WTC11 (cell line): ENCODE data around the gene BLM. TPM values are rescaled to one million over a fixed set of nuclear protein-coding genes. Genes with fewer than 3 reads are reported as not detected.

Experiments used
- ATAC-seq: fragments of 200-7000 bp; cut with Tn5 transposase; 2 replicates; pipeline ENCODE4 v1.10.0; 2021; ENCODE audit warnings: mild to moderate bottlenecking, moderate library complexity
- CTCF ChIA-PET: fragments of 300-600 bp; sonication (Branson Sonifier 250); formaldehyde crosslinking; loops from one replicate; lab custom pipeline; 2021; ENCODE audit warnings: antibody characterized with exemption; lab: Charles Lee
- POLR2A ChIA-PET: fragments of 350-600 bp; sonication (Branson Sonifier 250); formaldehyde crosslinking; loops from one replicate; lab custom pipeline; 2021; ENCODE audit warnings: antibody characterized with exemption; lab: Charles Lee
- DNase-seq: peaks from one replicate; pipeline ENCODE4 v3.0.0; 2021; ENCODE audit warnings: low spot score
- H3K27ac Mint-ChIP-seq: 2 replicates; pipeline ENCODE4 v1.8.0; 2021; ENCODE audit warnings: mixed read lengths
- H3K27me3 Mint-ChIP-seq: 2 replicates; pipeline ENCODE4 v1.8.0; 2021; ENCODE audit warnings: low read depth, mild to moderate bottlenecking, moderate library complexity, mixed read lengths
- H3K36me3 Mint-ChIP-seq: 2 replicates; pipeline ENCODE4 v1.8.0; 2021; ENCODE audit warnings: mixed read lengths
- H3K4me1 Mint-ChIP-seq: 2 replicates; pipeline ENCODE4 v1.8.0; 2022; ENCODE audit warnings: mixed read lengths
- H3K4me3 Mint-ChIP-seq: 2 replicates; pipeline ENCODE4 v1.8.0; 2021; ENCODE audit warnings: mild to moderate bottlenecking, moderate library complexity, mixed read lengths
- H3K9me3 Mint-ChIP-seq: 2 replicates; pipeline ENCODE4 v1.8.0; 2021; ENCODE audit warnings: mixed read lengths
- CREB1 ChIP-seq: sonication (generic); formaldehyde crosslinking; IDR thresholded peaks from 2 replicates; pipeline ENCODE4 v1.8.0; 2023; ENCODE audit warnings: mild to moderate bottlenecking, missing genetic modification reagents
- E2F4 ChIP-seq: sonication (generic); formaldehyde crosslinking; IDR thresholded peaks from 2 replicates; pipeline ENCODE4 v1.8.1; 2022; ENCODE audit warnings: low read depth, mild to moderate bottlenecking, moderate library complexity, missing genetic modification reagents, borderline replicate concordance
- GRHL2 ChIP-seq: fragments of 250-450 bp; sonication (Bioruptor Pico); IDR thresholded peaks from 2 replicates; pipeline ENCODE4 v1.8.0; 2022; ENCODE audit warnings: mild to moderate bottlenecking, moderate library complexity; ENCODE audit not compliant: insufficient replicate concordance, severe bottlenecking
- GTF2I ChIP-seq: fragments of 250-450 bp; sonication (Bioruptor Pico); conservative IDR thresholded peaks from 2 replicates; pipeline ENCODE4 v1.4.0; 2021; ENCODE audit warnings: mild to moderate bottlenecking
- JUN ChIP-seq: sonication (generic); formaldehyde crosslinking; IDR thresholded peaks from 2 replicates; pipeline ENCODE4 v1.8.0; 2023; ENCODE audit warnings: mild to moderate bottlenecking, missing genetic modification reagents
- MXD4 ChIP-seq: fragments of 250-450 bp; sonication (Bioruptor Pico); IDR thresholded peaks from 2 replicates; pipeline ENCODE4 v1.8.0; 2021; ENCODE audit warnings: mild to moderate bottlenecking, moderate library complexity, borderline replicate concordance
- MYBL2 ChIP-seq: sonication (generic); formaldehyde crosslinking; IDR thresholded peaks from 2 replicates; pipeline ENCODE4 v1.8.1; 2023; ENCODE audit warnings: mild to moderate bottlenecking, moderate library complexity, missing genetic modification reagents
- NR3C1 ChIP-seq: sonication (generic); formaldehyde crosslinking; conservative IDR thresholded peaks from 2 replicates; pipeline ENCODE4 v1.8.1; 2023; ENCODE audit warnings: low read depth, mild to moderate bottlenecking, missing genetic modification reagents
- PREB ChIP-seq: sonication (generic); formaldehyde crosslinking; IDR thresholded peaks from 2 replicates; pipeline ENCODE4 v1.8.1; 2022; ENCODE audit warnings: mild to moderate bottlenecking, missing genetic modification reagents, moderate library complexity, borderline replicate concordance
- RELA ChIP-seq: sonication (generic); formaldehyde crosslinking; IDR thresholded peaks from 2 replicates; pipeline ENCODE4 v1.8.1; 2022; ENCODE audit warnings: missing genetic modification reagents, mild to moderate bottlenecking, borderline replicate concordance
- TEAD1 ChIP-seq: sonication (generic); formaldehyde crosslinking; IDR thresholded peaks from 2 replicates; pipeline ENCODE4 v1.8.0; 2022; ENCODE audit warnings: mild to moderate bottlenecking, missing genetic modification reagents
- TEAD4 ChIP-seq: sonication (generic); formaldehyde crosslinking; IDR thresholded peaks from 2 replicates; pipeline ENCODE4 v1.8.0; 2022; ENCODE audit warnings: mild to moderate bottlenecking, missing genetic modification reagents
- ZBTB21 ChIP-seq: sonication (generic); formaldehyde crosslinking; IDR thresholded peaks from 2 replicates; pipeline ENCODE4 v1.8.1; 2023; ENCODE audit warnings: mild to moderate bottlenecking, missing genetic modification reagents, borderline replicate concordance
- ZNF219 ChIP-seq: sonication (generic); formaldehyde crosslinking; IDR thresholded peaks from 2 replicates; pipeline ENCODE4 v1.8.0; 2023; ENCODE audit warnings: missing genetic modification reagents, mild to moderate bottlenecking, borderline replicate concordance
- ZNF232 ChIP-seq: sonication (generic); formaldehyde crosslinking; IDR thresholded peaks from 2 replicates; pipeline ENCODE4 v1.8.0; 2022; ENCODE audit warnings: mild to moderate bottlenecking, missing genetic modification reagents
- ZNF671 ChIP-seq: fragments of 250-450 bp; sonication (Bioruptor Pico); IDR thresholded peaks from 2 replicates; pipeline ENCODE4 v1.8.0; 2021; ENCODE audit warnings: mild to moderate bottlenecking
- ZSCAN18 ChIP-seq: fragments of 250-450 bp; sonication (Bioruptor Pico); IDR thresholded peaks from 2 replicates; pipeline ENCODE4 v2.1.2; 2022; ENCODE audit warnings: mild to moderate bottlenecking, moderate library complexity
- total RNA-seq: library from RNA; stranded (reverse); gene quantifications from 3 replicates; pipeline ENCODE4 v1.2.3, GENCODE V29; 2021
- TF ChIP-seq, protein P1 (sequence below): sonication (generic); formaldehyde crosslinking; IDR thresholded peaks from 2 replicates; pipeline ENCODE4 v1.8.1; 2022; ENCODE audit warnings: mild to moderate bottlenecking, moderate library complexity, missing genetic modification reagents
- TF ChIP-seq, protein P2 (sequence below): fragments of 250-450 bp; sonication (Bioruptor Pico); conservative IDR thresholded peaks from 2 replicates; pipeline ENCODE4 v1.9.0; 2021; ENCODE audit warnings: mild to moderate bottlenecking
- TF ChIP-seq, protein P3 (sequence below): sonication (generic); formaldehyde crosslinking; IDR thresholded peaks from 2 replicates; pipeline ENCODE4 v1.8.0; 2023; ENCODE audit warnings: missing genetic modification reagents
- TF ChIP-seq, protein P4 (sequence below): sonication (generic); formaldehyde crosslinking; IDR thresholded peaks from 2 replicates; pipeline ENCODE4 v1.8.1; 2022; ENCODE audit warnings: missing genetic modification reagents, borderline replicate concordance
- TF ChIP-seq, protein P5 (sequence below): sonication (generic); formaldehyde crosslinking; conservative IDR thresholded peaks from 2 replicates; pipeline ENCODE4 v1.8.1; 2022; ENCODE audit warnings: mild to moderate bottlenecking, missing genetic modification reagents
- TF ChIP-seq, protein P6 (sequence below): sonication (generic); formaldehyde crosslinking; IDR thresholded peaks from 2 replicates; pipeline ENCODE4 v1.8.0; 2022; ENCODE audit warnings: mild to moderate bottlenecking, missing genetic modification reagents

The BLM gene
- total RNA-seq, 1 experiment from 2014 or later: 40.5 TPM

DNA sequence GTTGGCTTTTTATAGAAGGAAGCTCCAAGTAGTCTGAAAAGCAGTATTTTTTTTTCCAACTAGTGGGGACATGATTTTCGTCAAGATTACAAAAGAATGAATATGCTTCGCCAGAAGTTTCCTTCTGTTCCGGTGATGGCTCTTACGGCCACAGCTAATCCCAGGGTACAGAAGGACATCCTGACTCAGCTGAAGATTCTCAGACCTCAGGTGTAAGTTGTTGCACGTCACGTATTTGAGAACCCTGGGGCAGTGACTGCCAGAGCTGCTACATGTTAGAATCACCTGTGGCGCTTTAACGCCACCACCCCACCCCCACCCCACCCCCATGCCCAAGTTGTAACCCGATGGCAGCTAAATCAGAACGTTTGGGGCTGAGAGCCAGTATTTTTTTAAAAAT is 52.2 kb downstream of the BLM start:
- CTCF ChIA-PET: interaction anchor here (0.9 kb wide), 1 partner anchor 117 kb away, joined by 3 read pairs; no protein-coding TSS in a partner anchor
- Mint-ChIP-seq H3K36me3 (peaks cover 46% of the 10 kb centered on the region), H3K4me1 (no peaks in the 10 kb centered on the region), H3K9me3 (no peaks in the 10 kb centered on the region), H3K27me3 (no peaks in the 10 kb centered on the region)
- no peak for ATAC-seq
- no peak for DNase-seq
- TF ChIP-seq, protein P1, sequence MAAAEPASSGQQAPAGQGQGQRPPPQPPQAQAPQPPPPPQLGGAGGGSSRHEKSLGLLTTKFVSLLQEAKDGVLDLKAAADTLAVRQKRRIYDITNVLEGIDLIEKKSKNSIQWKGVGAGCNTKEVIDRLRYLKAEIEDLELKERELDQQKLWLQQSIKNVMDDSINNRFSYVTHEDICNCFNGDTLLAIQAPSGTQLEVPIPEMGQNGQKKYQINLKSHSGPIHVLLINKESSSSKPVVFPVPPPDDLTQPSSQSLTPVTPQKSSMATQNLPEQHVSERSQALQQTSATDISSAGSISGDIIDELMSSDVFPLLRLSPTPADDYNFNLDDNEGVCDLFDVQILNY (CRISPR knock-in tag): no peak
- no peak for TF ChIP-seq PREB (CRISPR knock-in tag)
- TF ChIP-seq, protein P2, sequence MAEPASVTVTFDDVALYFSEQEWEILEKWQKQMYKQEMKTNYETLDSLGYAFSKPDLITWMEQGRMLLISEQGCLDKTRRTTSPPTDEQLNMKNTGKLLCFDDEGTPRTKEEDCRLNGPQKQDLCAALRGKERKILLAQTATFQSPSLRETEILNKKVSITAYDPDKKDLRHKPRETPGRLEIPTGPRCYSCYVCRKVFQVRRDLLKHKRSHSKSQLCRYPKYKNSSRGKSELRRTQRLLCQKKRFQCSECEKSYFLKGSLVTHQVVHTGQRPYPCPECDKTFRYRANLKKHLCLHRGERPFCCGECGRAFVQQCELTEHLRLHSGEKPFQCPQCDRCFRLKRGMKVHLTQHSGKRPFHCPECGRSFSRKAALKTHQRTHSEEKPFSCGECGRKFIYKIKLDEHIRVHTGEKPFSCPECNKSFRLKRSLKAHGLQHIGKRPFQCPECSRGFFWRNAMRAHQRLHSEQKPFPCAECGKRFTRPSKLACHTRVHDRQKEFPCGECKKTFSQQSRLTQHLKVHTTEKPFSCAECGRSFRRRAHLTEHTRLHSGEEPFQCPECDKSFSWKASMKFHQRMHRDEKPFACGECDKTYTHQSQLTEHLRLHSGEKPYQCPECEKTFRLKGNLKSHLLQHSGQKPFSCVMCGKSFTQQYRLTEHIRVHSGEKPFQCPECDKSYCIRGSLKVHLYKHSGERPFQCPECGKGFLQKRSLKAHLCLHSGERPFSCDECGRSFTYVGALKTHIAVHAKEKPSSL (CRISPR knock-in tag): no peak
- no peak for TF ChIP-seq NR3C1
- TF ChIP-seq, protein P3, sequence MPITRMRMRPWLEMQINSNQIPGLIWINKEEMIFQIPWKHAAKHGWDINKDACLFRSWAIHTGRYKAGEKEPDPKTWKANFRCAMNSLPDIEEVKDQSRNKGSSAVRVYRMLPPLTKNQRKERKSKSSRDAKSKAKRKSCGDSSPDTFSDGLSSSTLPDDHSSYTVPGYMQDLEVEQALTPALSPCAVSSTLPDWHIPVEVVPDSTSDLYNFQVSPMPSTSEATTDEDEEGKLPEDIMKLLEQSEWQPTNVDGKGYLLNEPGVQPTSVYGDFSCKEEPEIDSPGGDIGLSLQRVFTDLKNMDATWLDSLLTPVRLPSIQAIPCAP (CRISPR knock-in tag): no peak
- TF ChIP-seq, all 79 proteins: peak for 0
- POLR2A ChIA-PET: no interaction called here
- no peak overlapping the region for H3K4me3 Mint-ChIP-seq
- no peak overlapping the region for H3K27ac Mint-ChIP-seq

DNA sequence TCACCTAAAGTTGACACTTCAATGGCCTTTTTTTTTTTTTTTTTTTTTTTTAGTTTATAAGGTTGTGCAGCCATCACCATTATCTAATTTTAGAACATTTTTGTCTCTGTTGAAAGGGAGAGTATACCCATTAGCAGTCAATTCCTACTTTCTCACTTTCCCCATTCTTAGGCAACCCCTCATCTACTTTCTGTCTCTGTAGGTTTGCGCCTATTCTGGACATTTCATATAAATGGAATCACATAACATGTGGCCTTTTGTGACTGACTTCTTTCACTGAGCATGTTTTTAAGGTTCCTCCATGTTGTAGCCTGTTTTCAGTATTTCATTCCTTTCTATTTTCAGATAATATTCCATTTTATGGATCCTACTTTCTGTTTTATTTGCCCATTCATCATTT is 56.3 kb downstream of the BLM start:
- no peak overlapping the region for H3K4me3 Mint-ChIP-seq
- peaks cover 43% of the 10 kb centered on the region for H3K36me3 Mint-ChIP-seq
- TF ChIP-seq CREB1 (CRISPR knock-in tag): no peak
- no peak for TF ChIP-seq ZNF671
- no peak for TF ChIP-seq GTF2I
- TF ChIP-seq, protein P4, sequence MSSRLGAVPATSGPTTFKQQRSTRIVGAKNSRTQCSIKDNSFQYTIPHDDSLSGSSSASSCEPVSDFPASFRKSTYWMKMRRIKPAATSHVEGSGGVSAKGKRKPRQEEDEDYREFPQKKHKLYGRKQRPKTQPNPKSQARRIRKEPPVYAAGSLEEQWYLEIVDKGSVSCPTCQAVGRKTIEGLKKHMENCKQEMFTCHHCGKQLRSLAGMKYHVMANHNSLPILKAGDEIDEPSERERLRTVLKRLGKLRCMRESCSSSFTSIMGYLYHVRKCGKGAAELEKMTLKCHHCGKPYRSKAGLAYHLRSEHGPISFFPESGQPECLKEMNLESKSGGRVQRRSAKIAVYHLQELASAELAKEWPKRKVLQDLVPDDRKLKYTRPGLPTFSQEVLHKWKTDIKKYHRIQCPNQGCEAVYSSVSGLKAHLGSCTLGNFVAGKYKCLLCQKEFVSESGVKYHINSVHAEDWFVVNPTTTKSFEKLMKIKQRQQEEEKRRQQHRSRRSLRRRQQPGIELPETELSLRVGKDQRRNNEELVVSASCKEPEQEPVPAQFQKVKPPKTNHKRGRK (CRISPR knock-in tag): no peak
- no peak for TF ChIP-seq ZSCAN18
- TF ChIP-seq MXD4 (CRISPR knock-in tag): no peak
- no peak for TF ChIP-seq ZBTB21 (CRISPR knock-in tag)
- TF ChIP-seq JUN (CRISPR knock-in tag): no peak
- no peak for TF ChIP-seq E2F4 (CRISPR knock-in tag)
- TF ChIP-seq, protein P5, sequence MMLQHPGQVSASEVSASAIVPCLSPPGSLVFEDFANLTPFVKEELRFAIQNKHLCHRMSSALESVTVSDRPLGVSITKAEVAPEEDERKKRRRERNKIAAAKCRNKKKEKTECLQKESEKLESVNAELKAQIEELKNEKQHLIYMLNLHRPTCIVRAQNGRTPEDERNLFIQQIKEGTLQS (CRISPR knock-in tag): no peak
- no peak for TF ChIP-seq TEAD4 (CRISPR knock-in tag)
- TF ChIP-seq ZNF219: no peak
- no peak for TF ChIP-seq ZNF232 (CRISPR knock-in tag)
- TF ChIP-seq GRHL2 (CRISPR knock-in tag): no peak
- no peak for TF ChIP-seq NR3C1
- no peak for TF ChIP-seq MYBL2
- TF ChIP-seq, protein P6, sequence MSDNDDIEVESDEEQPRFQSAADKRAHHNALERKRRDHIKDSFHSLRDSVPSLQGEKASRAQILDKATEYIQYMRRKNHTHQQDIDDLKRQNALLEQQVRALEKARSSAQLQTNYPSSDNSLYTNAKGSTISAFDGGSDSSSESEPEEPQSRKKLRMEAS: no peak
- TF ChIP-seq TEAD1 (CRISPR knock-in tag): no peak
- TF ChIP-seq RELA: no peak
- ATAC-seq (no peak), DNase-seq (no peak)
- H3K4me1 Mint-ChIP-seq: no peaks in the 10 kb centered on the region
- H3K27ac Mint-ChIP-seq: peak overlapping the region; percentile 14; the same call in 1 of the 2 replicates
- POLR2A ChIA-PET: no interaction called here
- no peaks in the 10 kb centered on the region for H3K9me3 Mint-ChIP-seq
- no peaks in the 10 kb centered on the region for H3K27me3 Mint-ChIP-seq
- CTCF ChIA-PET: interaction anchor here (0.7 kb wide), 1 partner anchor 267 kb away, joined by 3 read pairs; no protein-coding TSS in a partner anchor
